Superior temporal gyrus (tissue), 1 donor: ENCODE measurements around the gene SPAG9.
A peak's percentile ranks its signal among the peaks of the same experiment; 100 is the strongest.
"Not testable (repeated sequence)": the region's sequence is repeated elsewhere in the genome, so short reads cannot be mapped to it uniquely, and the experiment has no call there.

Source experiments
- DNase-seq: peaks from one replicate; pipeline ENCODE4 v3.0.0-alpha.2; 2016; ENCODE audit errors: extremely low spot score

The SPAG9 gene

DNA sequence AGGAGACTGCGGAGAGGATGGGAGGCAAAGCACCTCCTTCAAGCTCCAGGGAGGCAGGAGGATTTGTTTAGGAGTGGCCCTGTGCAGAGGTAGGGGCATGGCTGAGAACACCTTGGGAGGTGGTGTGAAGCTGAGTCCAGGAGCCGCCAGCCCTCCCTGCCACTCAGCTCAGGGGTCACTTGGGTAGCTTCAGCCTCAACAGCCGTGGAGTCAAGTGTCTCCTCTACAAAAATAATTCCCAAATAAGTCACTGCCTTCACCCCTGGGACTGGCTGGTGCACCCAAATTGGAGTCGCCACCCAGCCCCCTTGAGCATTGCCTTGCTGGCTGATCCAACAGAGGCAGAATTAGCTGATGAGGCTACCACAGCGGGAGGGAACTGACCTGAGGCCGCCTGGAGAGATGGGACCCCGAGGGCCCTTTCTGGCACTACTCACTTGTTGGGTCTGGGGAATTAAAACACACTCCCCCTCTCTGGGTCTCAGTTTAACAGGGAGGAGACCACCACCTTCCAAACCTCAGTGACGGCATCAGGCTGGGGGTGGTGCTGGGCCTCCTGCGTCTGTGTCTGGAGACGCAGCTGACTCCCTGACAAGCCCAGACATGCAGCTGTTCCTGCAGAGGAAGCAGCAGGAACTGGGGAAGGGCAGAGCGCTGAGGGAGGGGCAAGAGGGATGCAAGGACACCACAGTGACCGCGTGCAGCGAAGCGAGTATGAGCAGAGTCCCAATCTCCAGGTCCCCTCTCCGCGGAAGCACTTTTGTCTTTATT, 166.7 kb downstream of the SPAG9 start:
- DNase-seq, result no peak

DNA sequence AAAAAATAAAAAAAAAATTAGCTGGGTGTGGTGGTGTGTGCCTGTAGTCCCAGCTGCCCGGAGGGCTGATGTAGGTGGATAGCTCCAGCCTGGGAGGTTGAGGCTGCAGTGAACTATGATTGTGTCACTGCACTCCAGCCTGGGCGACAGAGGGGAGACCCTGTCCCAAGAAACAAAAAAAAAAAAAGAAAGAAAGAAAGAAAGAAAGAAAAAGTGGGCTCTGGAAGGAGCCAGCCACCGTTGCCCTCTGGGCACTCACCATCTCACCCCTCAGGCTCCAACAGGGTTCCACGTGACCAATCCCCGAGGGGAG, 167.2 kb downstream of the SPAG9 start:
- DNase-seq, result no peak

- no peak for DNase-seq
These were observed 167.8 kb downstream of the SPAG9 start for GRCh38 chr17:50952889-50953288.

DNA sequence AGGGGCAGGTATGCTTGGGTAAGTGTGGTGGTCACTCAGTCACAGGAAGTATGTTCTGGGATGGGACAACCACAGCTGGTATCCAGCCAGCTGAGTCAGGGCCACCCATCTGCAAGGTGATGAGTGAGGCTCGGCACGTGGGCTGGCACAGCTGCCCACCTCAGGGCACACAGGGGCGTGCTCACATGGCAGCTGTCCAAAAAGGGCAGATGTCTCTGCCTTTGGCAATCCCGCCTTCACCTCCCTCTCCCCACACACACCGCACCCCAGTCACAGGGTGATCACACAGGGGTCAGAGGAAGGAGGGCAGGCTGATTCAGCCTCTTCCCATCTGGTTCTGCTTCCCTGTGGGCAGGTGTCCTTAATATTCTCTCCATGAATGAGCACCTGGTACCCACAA, 168.7 kb downstream of the SPAG9 start:
- no peak for DNase-seq

- peak; percentile 84 for DNase-seq
These were observed 170.4 kb downstream of the SPAG9 start for GRCh38 chr17:50949989-50950877.

GRCh38 chr17:50949128-50949988, 171.3 kb downstream of the SPAG9 start:
- no peak for DNase-seq

GRCh38 chr17:50948711-50949110, 172.0 kb downstream of the SPAG9 start:
- no peak for DNase-seq

DNA sequence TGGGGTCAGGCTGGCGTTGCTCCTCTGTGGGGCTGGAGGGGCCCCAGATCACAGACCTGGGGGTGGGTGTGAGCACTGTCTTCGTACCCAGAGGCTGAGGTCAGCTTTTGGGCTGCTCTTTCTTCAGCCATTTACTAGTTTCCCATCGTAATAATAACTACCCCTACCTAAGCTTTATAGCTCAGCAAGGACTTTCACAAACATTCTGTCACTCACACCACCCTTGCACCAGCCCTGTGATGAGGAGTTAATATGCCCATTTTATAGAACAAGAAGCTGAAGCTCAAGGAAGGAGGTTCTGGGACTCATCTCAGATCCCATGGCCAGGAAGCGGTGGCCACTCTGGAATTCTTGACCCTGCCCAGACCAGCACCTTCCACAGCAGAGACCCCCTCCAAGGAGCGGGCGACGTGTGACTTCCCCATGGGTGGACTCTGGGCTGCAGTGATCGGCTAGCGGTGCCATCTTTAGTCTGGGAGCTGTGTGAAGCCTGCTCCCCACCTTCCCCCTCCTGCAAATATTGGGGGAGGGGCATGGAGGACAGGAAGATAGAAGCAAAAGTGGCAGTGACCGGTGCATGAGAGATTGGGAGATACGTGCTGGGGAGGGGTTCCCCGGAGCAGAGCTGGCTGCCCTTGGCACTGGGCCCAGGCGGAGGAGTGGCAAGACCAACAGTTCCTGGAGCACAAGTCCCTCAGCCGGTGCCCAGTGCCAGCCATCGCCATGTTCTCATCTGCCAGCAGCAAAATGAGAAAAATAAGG, 172.7 kb downstream of the SPAG9 start:
- DNase-seq, result peak; percentile 47

GRCh38 chr17:50946891-50947781, 173.5 kb downstream of the SPAG9 start:
- no peak for DNase-seq

- DNase-seq, result no peak
These were observed 174.3 kb downstream of the SPAG9 start for GRCh38 chr17:50946223-50946890.

DNA sequence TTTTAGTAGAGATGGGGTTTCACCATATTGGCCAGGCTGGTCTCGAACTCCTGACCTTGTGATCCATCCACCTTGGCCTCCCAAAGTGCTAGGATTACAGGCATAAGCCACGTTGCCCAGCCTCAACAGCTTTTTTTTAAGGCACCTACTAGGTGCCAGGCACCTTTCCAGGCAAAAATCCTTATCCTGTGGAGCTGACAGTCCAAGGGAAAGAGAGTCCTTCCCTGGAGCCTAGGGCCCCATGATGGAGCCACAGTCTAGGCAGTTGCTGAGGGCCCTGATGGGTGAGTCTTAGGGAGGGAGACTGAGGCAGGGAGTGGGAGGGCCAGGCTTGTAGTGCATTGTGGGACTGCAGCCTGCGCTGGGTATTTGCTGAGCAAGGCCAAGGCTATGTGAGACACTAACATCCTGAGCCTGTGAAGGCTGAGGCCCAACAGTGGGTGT, 174.9 kb downstream of the SPAG9 start:
- no peak for DNase-seq

GRCh38 chr17:50944902-50945720, 175.6 kb downstream of the SPAG9 start:
- DNase-seq, result no peak

DNA sequence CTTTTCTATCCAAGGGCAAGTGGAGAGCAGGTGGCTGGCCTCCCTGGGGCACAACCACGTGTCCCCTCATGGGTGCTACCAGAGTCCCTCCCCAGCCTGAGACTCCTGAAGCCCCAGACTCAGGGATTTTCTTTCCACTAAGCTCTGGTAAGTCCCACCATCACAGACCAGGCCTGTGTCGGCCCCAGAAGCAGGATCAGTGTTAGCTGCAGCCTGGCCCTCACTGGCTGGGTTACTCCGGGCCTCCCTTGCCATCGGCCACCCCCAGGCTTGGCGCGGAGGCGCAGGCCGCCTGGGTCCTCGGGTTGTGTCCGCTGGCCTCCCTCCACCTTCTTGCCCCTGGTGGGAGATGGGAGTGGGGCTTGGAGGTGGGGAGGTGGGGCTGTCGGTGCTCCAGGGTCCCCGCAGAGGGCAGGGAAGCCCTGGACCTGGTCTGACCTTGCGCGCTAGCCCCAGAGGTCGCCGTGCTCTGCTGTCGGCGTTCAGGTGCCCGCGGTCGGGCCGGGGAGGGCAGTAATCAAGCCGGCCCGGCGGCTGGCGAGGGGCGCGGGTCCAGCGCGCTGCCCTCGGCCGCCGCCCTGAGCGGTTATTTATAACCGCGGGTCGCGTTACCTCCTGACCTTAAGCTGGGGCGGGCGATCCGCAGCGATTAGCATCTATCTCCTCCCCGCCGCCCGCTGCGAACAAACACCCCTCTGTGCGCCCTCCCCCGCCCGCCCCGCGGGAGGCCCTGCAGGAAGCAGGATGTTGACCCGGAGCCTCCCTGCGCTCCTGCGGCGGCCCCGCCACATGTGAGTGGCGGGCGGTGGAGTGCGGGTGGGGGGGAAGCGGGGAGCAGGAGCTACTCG, 176.4 kb downstream of the SPAG9 start:
- peak; percentile 75 for DNase-seq

DNA sequence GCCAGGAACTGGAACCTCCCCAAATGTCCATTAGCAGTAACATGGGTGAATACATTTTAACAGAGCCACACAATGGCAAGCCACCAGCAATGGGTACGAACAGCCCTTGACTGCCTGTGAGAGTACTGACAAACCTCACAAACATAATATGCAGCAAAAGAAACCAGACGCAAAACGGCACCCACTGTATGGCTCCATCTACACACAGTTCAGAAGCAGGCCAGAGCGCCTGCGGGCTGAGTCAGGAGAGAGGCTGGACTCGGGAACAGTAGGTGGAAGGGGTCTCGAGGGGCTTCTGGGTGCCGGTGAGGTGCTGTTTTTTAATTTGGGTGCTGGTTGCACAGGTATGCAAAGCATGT, 177.1 kb downstream of the SPAG9 start:
- peak; percentile 64 for DNase-seq

DNA sequence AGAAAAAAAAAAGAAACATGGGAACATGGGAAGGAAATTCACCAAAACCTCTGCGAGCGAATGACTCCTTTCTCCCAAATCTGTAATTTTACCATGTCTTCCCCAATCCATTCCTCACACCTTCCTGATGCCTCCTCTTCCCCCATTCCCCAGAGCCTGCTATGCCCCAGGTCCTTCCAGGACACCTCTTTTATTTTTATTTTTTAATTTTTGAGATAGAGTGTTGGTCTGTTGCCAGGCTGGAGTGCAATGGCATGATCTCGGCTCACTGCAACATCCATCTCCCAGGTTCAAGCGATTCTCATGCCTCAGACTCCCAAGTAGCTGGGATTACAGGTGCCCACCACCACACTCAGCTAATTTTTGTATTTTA, 179.0 kb downstream of the SPAG9 start:
- DNase-seq, result not testable (repeated sequence)

- no peak for DNase-seq
These were observed 180.6 kb downstream of the SPAG9 start for GRCh38 chr17:50939795-50940684.

- DNase-seq, result no peak
These were observed 181.2 kb downstream of the SPAG9 start for GRCh38 chr17:50939542-50939794.
